ENCODE results near the gene FOXJ2.
A peak's percentile ranks its signal among the peaks of the same experiment; 100 is the strongest.

The FOXJ2 gene

GRCh38 chr12:8034802-8035201, 2.3 kb downstream of the FOXJ2 start:
- in situ Hi-C loops (cut with HindIII; ENCODE audit: low pct_unique_long_range_greater_than_20kb, low sequenced_read_pairs) = no loop called here
- DNase-seq (ENCODE audit: low read depth in 1 of 2, low spot score in 1 of 2) = no peak
- no peak for TF ChIP-seq JUND (IDR thresholded peaks at IDR 0.05; ENCODE audit: low read depth)

DNA sequence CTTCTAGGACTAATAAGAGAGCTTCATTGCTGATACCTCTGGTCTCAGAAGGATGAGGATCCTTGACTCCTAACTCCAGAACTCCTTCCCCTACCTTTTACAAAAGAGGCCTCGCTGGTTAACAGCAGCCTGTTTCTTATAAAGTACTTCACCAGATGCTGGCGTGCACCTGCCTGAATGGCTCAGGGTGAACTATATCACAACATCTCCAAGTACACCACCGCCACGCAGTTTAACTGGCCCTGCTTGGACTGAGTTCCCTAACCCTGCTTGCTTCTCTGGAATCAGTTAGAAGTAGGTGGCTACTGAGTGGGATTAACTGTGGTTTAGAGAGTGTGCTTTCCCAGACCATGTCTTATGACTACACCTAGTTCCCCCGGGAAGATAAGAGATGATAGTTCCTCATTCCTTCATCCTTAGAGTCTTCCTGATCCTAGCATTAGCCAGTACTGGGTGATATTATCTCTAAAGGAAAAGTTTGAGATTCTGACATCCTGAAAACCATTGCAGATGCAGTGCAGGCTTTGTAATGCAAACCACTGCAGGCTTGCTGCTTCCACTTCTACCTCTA, 3.0 kb downstream of the FOXJ2 start:
- peak in 1 of 2 experiments; percentile 10 for DNase-seq (ENCODE audit: low read depth in 1 of 2, low spot score in 1 of 2)
- in situ Hi-C loops (cut with HindIII; ENCODE audit: low pct_unique_long_range_greater_than_20kb, low sequenced_read_pairs) = no loop called here

DNA sequence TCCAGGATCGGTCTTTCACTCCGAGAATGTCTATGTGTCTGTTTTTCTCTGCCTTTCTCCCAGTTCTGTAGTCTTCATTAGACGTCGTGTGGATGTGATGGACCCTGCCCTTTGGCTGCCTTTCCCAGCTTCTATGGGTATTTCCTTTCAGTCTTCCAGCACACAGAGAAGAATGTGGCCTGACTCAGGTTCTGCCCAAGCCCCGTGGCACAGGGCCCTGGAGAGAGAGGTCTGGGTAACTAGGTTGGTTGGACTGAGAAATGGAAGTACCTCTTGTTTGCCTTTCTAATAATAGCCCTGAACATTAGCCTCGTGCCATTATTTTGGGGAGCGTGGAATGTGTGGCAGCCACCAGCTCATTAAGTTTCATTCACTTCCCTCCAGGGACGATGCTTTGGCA, 3.8 kb downstream of the FOXJ2 start:
- TF ChIP-seq JUND (IDR thresholded peaks at IDR 0.05; ENCODE audit: low read depth) = no peak
- in situ Hi-C loops (cut with HindIII; ENCODE audit: low pct_unique_long_range_greater_than_20kb, low sequenced_read_pairs) = no loop called here
- no peak for DNase-seq (ENCODE audit: low read depth in 1 of 2, low spot score in 1 of 2)

More for the DNA sequence above, 3.0 kb downstream of the FOXJ2 start:
- TF ChIP-seq JUND (IDR thresholded peaks at IDR 0.05; ENCODE audit: low read depth) = no peak

DNA sequence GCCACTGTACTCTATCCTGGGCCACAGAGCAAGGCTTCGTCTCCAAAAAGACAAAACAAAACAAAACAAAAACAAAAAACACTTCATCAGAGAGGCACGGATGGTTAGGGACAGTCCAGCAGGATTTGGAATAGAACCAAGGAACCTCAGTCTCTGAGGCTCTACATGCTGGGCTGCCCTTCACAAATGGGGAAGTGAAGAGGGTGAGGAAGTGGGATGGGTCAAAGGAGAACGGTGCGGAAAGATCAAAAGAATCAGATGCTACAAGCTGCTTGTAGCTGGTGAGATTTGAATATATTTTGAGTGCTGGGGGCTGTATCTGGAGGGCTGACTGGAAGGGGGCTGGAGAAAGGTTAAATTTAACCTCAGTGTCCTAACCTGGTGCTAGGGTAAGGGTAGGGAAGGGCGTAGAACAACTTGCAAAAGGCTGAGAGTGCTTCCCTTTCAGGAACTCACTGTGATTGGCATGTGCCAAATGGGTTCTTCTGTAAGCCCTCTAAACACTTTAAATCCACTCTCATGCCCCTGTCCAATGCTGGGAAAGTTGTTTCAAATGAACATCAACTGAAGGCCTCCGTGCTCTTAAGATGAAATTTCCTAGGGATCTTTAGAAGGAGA, 4.6 kb downstream of the FOXJ2 start:
- DNase-seq (ENCODE audit: low read depth in 1 of 2, low spot score in 1 of 2) = no peak
- no peak for TF ChIP-seq JUND (IDR thresholded peaks at IDR 0.05; ENCODE audit: low read depth)
- in situ Hi-C loops (cut with HindIII; ENCODE audit: low pct_unique_long_range_greater_than_20kb, low sequenced_read_pairs) = no loop called here

DNA sequence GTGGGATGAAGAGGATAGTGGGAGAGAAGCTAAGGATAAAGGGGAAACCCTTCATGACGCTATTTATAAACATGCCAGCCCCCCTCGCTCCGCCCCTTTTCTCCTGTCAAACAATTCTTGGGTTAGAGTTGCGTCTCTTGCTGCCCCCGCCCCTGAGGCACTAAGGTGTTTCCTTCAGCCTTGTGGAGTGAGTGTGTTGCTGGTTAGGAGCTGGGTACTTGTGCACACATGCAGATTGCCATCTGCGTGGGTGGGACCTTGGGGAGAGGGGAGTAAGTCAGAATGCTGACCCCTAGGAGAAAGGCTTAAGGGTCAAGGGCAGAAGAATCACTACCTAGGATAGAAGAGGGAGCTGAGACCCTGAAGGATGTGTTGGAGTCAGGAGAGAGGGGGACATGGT, 5.4 kb downstream of the FOXJ2 start:
- in situ Hi-C loops (cut with HindIII; ENCODE audit: low pct_unique_long_range_greater_than_20kb, low sequenced_read_pairs) = no loop called here
- DNase-seq (ENCODE audit: low read depth in 1 of 2, low spot score in 1 of 2) = no peak
- TF ChIP-seq JUND (IDR thresholded peaks at IDR 0.05; ENCODE audit: low read depth) = no peak

DNA sequence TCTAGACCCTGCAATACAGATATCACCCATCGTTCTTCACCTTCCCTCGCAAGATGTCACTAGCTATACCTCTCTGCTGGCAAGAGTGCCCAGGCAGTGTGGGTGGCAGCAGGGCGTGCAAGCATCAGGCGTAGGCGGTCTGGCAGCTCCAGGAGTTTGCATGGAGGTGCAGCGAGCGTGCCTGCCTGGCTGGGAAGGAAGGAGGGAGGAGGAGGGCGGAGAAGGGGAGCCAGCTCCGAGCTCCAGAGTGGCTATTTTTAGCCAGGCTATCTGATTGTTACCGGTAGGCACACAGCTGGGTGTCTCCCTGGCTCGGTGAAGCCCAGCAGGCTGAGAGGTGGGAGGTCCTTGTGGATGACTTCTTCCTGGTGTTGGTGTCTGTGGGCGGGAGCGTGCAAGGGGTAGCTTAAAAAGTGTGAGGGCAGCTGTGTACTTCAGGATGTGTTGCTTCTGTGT, 6.2 kb downstream of the FOXJ2 start:
- no peak for DNase-seq (ENCODE audit: low read depth in 1 of 2, low spot score in 1 of 2)
- in situ Hi-C loops (cut with HindIII; ENCODE audit: low pct_unique_long_range_greater_than_20kb, low sequenced_read_pairs) = no loop called here
- TF ChIP-seq JUND (IDR thresholded peaks at IDR 0.05; ENCODE audit: low read depth) = no peak

DNA sequence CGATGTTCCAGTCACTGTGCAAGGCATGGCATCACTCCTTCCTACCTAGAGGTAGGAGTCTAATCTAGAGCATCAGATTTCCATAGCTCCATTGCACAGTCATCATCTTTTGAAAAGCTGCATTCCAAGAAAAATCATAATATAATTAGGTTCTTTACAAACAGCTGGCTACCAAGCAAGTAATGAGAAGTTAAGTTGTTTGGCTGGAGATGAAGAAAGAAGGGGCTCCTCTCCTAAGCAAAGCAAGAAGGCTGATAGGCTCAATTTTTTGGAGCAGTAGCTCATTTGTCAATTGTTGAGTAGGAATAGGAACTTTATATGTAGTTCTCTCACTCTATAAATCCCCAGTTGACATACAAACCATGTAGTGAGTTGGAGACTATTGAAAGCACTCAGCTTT, 8.3 kb downstream of the FOXJ2 start:
- no peak for DNase-seq (ENCODE audit: low read depth in 1 of 2, low spot score in 1 of 2)
- in situ Hi-C loops (cut with HindIII; ENCODE audit: low pct_unique_long_range_greater_than_20kb, low sequenced_read_pairs) = no loop called here
- no peak for TF ChIP-seq JUND (IDR thresholded peaks at IDR 0.05; ENCODE audit: low read depth)

GRCh38 chr12:8045952-8046944, 13.7 kb downstream of the FOXJ2 start:
- peak in 1 of 2 experiments; percentile 36 for DNase-seq (ENCODE audit: low read depth in 1 of 2, low spot score in 1 of 2)
- in situ Hi-C loops (cut with HindIII; ENCODE audit: low pct_unique_long_range_greater_than_20kb, low sequenced_read_pairs) = no loop called here
- no peak for TF ChIP-seq JUND (IDR thresholded peaks at IDR 0.05; ENCODE audit: low read depth)

DNA sequence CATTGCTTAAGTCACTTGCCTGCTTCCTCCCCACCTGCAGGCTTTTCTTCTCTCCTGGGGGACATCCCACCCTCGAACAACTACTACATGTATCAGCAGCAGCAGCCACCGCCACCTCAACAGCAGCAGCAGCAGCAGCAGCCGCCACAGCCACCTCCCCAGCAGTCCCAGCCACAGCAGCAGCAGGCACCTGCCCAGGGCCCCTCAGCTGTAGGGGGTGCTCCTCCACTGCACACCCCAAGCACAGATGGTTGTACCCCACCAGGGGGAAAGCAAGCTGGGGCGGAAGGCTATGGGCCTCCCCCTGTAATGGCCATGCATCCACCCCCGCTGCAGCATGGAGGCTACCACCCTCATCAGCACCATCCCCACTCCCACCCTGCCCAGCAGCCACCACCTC, 15.3 kb downstream of the FOXJ2 start:
- DNase-seq (ENCODE audit: low read depth in 1 of 2, low spot score in 1 of 2) = no peak
- in situ Hi-C loops (cut with HindIII; ENCODE audit: low pct_unique_long_range_greater_than_20kb, low sequenced_read_pairs) = no loop called here
- no peak for TF ChIP-seq JUND (IDR thresholded peaks at IDR 0.05; ENCODE audit: low read depth)

GRCh38 chr12:8048906-8049305, 16.4 kb downstream of the FOXJ2 start:
- in situ Hi-C loops (cut with HindIII; ENCODE audit: low pct_unique_long_range_greater_than_20kb, low sequenced_read_pairs) = no loop called here
- no peak for DNase-seq (ENCODE audit: low read depth in 1 of 2, low spot score in 1 of 2)
- TF ChIP-seq JUND (IDR thresholded peaks at IDR 0.05; ENCODE audit: low read depth) = no peak

GRCh38 chr12:8050600-8051250, 18.2 kb downstream of the FOXJ2 start:
- in situ Hi-C loops (cut with HindIII; ENCODE audit: low pct_unique_long_range_greater_than_20kb, low sequenced_read_pairs) = no loop called here
- TF ChIP-seq JUND (IDR thresholded peaks at IDR 0.05; ENCODE audit: low read depth) = no peak
- no peak for DNase-seq (ENCODE audit: low read depth in 1 of 2, low spot score in 1 of 2)

- DNase-seq (ENCODE audit: low read depth in 1 of 2, low spot score in 1 of 2) = no peak
- in situ Hi-C loops (cut with HindIII; ENCODE audit: low pct_unique_long_range_greater_than_20kb, low sequenced_read_pairs) = no loop called here
- TF ChIP-seq JUND (IDR thresholded peaks at IDR 0.05; ENCODE audit: low read depth) = no peak
These were observed 20.2 kb downstream of the FOXJ2 start for GRCh38 chr12:8052679-8053078.

All from T47D (cell line).